Stimulated activated CD8-positive, alpha-beta memory T cell treated with anti-CD3 and anti-CD28 coated beads, Interleukin-4, amount 100 ng/mL, for 4 hours (primary cell): ENCODE measurements around the gene PAWR.
"Not testable (repeated sequence)": the region's sequence is repeated elsewhere in the genome, so short reads cannot be mapped to it uniquely, and the experiment has no call there.

Experiments used
- DNase-seq, 2 donors: peaks; one replicate each; pipeline ENCODE4 v3.0.0-alpha.2; 2020; ENCODE audit warnings: low read depth in 2 of 2, low spot score in 1 of 2

The PAWR gene

DNA sequence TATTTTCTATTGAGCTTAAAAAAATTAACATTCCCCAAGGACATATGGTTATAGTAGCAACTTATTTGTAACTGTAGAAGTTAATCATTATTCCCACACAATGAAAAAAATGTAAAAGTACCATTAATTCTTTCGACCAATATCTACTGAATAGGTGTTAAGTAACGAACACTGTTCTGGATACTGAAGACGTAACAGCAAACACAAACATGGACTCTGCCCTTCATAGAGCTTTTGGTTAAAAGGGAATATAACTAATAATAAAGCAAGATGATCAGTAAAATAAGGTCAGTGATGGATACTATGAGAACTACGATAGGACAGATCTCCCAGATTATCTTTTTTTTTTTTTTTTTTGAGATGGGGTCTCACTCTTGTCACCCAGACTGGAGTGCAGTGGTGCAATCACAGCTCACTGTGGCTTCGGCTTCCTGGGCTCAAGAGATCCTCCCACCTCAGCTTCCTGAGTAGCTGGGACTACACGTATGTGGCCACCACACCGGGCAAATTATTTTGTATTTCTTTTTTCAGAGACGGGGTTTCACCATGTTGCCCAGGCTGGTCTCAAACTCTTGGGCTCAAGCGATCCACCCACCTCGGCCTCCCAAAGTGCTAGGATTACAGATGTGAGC, 93.9 kb downstream of the PAWR start:
- DNase-seq = no peak

DNA sequence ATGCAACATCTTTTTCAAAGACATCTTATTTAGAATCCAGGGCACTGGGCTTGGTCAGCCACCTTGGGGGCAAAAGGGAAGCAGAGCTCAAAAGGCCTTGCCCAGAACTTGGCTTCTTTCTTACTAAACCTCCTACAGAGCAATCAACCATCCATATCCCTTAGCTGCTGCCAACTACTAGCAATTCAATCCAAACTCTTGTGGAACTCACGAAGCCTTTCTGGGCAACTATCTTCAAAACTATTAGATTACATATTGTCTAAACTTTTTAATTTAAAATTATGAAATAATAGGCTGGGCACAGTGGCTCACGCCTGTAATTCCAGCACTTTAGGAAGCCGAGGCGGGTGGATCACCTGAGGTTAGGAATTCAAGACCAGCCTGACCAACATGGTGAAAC, 95.5 kb downstream of the PAWR start:
- no peak for DNase-seq

DNA sequence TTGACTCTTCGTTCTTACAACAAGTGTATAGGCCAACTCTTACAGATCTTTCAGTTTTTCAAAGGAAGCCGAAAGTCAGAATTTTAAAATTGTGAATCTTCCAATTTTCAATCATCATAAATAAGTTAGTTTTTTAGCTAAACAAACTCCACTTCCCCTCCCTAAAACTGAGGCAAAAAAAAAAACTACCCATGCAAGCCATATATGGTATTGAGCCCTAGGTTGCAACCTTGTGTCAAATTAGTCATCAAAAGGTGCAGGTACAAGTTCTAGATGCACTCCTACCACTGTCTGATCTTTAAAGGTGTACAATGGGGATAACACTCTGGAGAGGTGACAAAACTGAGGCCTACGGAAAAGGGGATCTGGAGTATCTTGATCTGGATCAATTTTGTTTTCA, 97.9 kb downstream of the PAWR start:
- no peak for DNase-seq

DNA sequence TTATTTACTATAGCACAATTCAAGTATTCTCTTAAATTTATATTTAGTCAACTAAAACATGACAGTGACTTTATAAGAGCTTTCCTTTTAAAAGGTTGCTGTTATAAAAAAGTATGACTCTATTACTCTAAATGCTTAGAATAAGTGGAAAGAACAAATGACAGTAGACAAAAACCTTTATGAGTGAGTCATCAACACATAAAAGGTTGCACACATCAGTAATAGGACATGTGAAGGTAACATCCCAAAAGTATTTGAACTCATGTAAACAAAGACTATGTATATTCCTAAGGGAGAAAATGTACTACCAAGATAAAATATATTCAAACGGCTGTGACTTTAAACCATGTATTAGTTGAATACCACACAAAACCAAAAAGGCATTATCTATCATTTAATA, 98.8 kb downstream of the PAWR start:
- DNase-seq = no peak

DNA sequence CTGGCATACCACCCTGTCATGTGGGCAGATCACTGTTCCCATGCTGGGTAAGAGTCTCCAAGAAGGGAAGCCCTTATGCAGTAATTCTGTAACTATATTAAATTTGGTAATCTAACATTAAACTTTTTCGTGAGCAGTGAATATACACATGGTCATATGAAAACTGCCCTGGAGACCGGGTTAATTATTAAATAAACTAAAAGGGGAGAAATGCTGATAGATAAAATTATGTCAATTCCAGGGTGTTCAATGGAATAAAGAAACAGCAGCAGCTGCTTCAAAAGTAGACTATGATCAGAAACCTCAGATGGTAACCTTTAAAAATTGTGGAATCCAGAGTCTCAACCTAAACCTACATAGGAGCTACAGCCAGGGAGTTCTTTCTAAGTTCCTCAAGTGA, 100.0 kb downstream of the PAWR start:
- DNase-seq = no peak

DNA sequence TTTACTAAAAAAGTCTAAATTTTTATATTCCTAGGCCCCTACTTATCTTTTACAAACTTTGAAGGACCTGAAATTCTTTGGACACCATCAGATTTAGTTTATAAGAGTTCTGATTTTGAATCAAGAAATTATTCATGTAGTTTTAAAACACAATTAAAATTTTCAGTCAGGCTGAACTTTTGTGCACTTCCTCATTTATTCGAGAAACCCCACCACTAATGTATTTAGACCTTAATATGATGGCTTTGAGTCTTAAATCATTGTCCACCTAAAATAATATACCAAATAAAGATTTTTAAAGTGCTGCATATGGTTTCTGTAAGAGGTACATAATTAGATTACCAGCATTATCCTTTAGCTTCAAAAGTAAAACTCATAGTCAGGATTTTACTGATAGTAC, 103.4 kb downstream of the PAWR start:
- no peak for DNase-seq

DNA sequence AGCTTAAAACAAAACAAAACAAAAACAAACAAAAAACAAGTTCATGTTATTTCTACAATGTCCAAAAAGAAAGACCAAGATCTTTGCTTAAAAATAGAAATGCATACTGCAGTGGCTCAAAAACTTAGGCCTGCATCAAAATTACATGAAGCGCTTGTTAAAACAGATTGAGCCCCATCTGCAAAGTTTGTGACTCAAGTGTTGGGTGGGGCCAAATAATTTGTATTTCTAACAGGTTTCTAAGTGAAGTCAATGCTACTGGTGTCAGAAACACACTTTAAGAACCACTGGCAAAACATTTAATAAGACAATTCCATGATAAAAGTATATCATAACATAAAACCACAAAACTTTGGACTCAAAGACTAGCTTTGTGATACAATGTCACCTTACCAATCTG, 105.6 kb downstream of the PAWR start:
- DNase-seq = no peak

DNA sequence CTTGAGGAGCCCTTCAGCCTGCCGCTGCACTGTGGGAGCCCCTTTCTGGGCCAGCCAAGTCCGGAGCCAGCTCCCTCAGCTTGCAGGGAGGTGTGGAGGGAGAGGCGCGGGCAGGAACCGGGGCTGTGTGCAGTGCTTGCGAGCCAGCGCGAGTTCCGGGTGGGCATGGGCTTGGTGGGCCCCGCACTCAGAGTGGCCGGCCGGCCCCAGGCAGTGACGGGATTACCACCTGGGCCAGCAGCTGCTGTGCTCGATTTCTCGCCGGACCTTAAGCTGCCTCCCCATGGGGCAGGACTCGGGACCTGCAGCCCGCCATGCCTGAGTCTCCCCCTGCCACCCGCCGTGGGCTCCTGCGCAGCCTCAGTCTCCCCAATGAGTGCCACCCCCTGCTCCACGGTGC, 116.9 kb downstream of the PAWR start:
- no peak for DNase-seq

DNA sequence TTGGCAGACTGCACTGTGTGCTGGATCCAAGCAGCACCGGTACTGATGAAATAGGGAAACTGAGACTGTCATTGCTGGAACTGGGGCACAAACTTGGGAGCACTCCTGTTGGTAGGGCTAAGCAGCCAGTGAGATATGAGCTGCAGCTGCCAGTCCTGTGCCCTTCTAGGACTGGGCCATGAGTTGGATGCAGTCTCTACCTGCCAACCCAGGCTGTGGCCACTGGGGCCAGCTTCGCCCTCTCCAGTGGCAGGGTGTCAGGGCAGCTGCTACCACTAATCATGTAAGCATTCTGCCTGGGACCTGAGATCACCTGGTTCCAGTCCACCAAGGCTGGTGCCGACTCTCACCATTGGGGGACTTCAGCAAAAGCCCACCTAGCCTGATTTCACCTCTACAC, 121.1 kb downstream of the PAWR start:
- DNase-seq = no peak

DNA sequence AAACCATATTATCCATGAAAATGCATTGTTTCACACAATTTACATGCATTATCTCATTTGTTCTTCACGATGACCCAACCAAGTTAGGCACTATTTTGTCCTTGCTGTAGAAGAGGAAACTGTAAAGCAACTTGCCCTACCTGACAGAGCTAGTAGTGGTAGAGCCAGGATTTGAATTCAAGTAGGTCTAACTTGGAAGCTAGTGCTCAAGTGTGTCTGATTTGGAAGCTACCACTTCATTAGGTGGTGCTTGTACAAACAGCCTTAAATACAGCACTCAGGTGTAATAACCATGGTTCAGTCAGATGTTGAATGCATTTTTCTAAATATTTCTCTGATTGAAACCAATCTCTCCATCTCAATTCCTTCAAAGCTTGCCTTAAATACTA, 123.6 kb downstream of the PAWR start:
- no peak for DNase-seq

DNA sequence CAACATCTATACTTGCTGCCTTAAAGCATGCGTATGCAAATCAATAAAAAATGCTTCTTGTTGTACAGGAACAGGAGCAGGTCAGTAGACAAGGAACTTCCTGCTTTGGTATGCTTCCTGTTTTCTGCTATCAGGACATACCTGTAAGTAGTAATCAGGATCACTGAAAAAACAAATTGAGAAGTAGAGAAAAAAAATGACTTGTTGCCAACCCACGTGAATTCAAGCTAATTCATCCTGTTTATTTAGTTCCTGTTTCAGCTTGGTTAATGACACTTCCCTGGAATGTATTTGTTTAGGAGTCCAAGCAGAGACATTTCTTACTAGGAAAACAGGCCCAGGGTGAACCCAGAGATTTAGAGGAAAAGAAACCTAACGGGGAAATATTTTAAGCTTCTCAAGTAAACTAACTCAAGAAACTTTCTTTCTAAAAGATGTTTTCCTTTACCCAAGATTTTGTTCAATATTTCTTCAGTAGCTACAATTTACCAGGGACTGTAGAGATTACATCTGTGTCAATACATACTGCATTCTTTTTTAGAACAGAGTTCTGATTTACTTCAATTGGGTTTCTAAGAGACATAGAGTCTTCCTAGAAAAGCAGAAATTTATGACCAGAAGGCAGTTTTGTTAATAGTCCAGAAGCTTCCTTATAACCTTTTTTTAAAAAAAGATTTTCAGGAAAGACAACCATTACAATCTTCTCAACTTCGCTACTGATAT, 124.2 kb downstream of the PAWR start:
- DNase-seq = no peak

DNA sequence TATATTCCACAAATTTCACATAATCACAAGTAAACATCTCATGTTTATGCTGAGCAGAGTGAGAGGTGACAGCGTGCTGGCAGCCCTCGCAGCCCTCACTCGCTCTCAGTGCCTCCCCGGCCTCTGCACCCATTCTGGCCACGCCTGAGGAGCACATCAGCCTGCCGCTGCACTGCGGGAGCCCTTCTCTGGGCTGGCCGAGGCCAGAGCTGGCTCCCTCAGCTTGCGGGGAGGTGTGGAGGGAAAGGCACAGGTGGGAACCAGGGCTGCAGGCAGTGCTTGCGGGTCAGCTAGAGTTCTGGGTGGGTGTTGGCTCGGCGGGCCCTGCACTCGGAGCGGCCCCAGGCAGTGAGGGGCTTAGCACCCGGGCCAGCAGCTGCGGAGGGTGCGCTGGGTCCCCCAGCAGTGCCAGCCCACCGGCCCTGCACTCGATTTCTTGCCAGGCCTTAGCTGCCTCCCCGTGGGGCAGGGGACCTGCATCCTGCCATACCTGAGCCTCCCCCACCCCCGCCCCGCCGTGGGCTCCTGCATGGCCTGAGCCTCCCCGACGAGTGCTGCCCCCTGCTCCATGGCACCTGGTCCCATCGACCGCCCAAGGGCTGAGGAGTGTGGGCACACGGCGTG, 125.9 kb downstream of the PAWR start:
- DNase-seq = not testable (repeated sequence)

DNA sequence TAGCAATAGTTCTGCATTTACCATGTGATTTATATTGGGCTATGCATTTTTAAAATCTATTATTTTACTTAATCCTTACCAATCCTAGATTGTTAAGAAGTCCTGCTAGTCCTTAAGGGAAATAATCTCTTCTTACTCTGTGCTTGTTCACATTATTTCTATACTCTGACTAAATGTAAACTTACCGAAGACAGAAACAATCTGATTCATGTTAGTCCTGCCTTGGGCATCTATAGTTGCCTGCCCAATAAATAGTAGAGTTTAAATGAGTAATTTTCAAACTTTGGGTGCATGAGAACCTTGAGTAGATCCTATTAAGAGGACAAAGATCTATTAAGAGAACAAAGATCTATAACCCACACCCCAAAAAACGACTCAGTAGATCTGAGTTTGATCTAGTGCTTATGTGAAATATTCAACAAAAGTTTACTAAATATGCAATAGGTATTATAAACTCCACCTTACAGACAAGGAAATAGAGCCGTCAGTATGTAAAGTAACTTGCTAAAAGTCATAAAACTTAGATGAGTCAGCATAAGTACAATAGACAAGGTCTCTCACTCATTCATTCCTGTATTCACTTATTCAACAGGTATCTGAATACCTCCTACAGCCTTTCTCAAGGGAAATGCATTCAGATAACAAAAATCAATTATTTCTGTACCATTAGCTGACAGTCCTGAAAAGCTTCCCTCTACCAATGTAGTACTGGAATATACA, 127.6 kb downstream of the PAWR start:
- DNase-seq = no peak

DNA sequence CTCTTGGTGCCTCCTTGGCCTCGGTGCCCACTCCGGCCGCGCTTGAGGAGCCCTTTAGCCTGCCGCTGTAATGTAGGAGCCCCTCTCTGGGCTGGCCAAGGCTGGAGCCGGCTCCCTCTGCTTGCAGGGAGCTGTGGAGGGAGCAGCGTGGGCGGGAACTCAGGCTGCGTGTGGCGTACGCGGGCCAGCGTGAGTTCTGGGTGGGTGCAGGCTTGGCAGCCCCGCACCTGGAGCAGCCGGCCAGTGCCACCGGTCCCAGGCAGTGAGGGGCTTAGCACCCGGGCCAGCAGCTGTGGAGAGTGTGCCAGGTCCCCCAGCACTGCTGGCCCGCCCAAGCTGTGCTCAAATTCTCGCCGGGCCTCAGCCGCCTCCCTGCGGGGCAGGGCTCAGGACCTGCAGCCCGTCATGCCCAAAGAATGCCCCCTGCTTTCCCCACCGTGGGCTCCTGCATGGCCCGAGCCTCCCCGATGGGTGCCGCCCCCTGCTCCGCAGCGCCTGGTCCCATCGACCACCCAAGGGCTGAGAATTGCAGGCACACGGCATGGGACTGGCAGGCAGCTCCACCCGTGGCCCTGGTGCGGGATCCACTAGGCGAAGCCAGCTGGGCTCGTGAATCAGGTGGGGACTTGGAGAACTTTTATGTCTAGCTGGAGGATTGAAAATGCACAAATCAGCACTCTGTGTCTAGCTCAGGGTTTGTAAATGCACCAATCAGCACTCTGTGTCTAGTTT, 129.2 kb downstream of the PAWR start:
- DNase-seq = no peak

DNA sequence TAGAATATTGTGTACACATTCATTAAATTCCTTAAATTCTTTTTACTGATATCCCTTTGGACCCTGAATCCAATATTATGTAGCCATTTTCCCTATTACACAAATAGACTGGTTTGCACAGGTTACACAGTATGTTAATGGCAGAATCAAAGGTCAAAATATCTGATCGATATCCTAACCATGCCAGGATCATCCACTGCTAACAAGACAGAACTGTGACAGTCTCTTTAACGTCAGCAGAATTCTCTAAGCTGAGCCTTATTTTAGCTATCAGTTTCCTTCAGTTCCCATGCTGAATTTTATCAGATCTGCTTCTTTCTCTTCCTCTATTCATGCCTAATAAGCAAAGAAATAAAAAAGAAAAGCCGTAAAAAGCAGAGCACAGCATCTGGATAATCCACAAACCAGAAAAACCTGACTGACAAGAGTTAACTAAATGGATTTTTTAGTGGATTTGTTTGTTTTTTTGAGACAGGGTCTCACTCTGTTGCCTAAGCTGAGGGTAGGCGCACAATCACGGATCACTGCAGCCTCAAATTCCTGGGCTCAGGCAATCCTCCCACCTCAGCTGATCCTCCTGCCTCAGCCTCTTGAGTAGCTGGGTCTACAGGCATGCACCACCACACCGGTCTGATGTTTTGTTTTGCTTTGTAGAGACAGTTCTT, 130.4 kb downstream of the PAWR start:
- no peak for DNase-seq

DNA sequence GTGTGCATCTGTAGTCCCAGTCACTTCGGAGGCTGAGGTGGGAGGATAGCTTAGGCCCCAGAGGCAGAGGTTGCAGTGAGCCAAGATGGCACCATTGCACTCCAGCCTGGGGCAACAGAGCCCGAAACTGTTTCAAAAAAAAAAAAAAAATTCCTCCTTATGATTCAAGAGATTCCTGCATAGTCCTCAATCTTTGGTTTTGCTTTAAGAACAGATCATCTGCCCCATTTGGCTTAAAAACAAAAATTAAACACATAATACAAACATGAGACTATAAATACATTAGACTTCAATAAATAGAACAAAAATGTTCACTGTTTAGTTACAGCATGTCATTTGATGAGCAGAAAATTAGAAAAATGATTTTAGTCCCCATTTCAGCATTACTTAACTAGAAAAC, 131.2 kb downstream of the PAWR start:
- no peak for DNase-seq

DNA sequence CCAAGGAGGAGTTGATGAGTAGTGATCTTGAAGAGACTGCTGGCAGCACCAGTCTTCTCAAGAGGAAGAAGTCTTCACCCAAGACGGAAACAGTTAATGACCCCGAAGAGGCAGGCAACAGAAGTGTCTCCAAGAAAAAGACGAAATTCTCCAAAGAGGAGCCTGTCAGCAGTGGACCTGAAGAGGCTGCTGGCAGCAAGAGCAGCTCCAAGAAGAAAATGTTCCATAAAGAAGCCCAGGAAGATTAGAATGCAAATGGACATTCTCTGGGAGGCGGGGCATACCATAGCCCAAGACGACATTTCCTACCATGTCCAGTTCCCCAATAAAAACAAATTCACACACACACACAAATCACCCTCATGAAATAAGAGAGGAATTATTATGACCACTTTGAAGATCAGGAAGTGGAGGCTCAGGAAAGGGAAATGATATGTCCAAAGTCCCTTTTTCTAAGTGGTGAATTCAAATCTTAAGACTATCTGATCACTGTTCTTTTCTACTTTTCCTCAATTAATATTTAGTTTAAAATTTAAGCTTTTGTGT, 131.8 kb downstream of the PAWR start:
- DNase-seq = no peak

DNA sequence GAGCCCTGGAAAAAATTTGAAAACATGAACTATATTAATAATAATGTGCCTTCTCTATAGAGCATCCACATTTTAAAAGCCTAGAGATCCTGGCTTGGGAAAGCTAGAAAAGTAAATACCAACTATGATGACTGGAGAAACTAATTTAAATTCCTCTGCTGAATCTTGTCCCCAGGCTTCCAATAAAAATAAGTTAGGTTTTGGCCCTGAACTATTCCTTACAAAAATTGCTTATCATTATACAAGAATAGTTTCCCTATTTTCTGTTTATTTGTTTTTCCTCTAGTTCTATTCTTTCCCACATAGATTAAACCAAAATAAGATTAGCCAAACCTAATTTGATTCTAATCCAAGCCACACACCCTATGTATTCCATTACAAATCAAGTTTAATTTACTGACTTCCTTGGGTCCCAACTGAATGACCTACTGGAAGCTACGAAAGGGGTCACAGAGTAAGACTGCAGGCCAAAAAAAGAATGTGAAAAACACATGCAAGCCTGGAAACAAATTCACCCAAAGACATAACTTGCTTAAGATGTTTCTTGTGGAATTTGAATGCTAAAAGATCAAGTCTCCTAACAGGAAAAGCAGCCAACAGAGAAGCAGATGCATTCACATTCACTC, 133.0 kb downstream of the PAWR start:
- no peak for DNase-seq

DNA sequence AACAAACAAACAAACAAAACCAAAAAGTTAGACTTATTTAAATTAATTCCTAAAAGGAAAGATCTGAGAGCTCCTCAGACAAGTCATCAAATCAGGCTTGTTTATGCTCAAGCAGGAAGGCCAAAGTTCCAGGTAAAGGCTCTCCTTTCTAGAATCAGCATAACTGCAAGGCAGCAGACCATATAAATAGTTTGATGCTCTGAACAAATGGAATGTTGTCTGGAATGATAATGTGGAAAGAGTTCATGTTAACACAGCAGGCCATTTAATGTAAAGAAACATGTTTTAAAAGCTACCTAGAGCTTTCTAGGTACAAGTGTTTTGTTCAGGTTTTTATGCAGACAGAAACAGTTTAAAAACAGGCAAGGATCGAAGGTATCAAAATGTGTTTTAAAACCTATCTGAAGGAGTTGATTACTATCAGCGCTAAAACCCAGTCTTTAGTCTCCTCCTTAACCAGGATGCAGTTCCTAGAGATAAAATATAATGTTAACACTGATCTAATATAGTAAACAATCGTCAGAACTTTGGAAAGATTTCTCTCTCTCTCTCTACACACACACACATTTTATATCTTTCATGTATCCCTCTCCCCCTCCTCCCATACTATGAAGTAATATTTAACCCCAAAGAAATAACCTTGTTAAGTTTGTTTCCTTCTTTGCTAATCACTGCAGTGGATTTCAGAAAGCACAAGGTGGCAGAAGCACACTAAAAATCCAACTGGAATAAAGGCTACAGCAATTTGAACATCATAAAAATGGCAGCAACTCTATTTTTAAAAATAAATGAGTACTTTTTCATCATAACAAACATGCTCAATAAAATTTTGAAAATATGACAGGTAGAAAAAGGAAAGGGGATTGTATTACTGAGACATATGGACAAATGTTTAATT, 135.5 kb downstream of the PAWR start:
- DNase-seq = no peak
